IMR-90 (cell line): ENCODE data around the gene FBXL16. TPM values are rescaled to one million over a fixed set of nuclear protein-coding genes. Genes with fewer than 3 reads are reported as not detected.

Source experiments
- CEBPB ChIP-seq: IDR thresholded peaks from 2 replicates; pipeline ENCODE4 v1.6.1; 2012; ENCODE audit warnings: low read depth, low read length, improper control_type of control experiment
- CTCF ChIP-seq: conservative IDR thresholded peaks from 2 replicates; pipeline ENCODE4 v1.5.1; 2012; ENCODE audit warnings: mild to moderate bottlenecking, low read depth, low read length, improper control_type of control experiment
- polyA plus RNA-seq, 3 experiments: library from polyadenylated mRNA; depleted of rRNA; stranded (reverse); fragments of >200 nt; gene quantifications; 2 replicates each; pipeline ENCODE4 v1.2.3, GENCODE V29; 2012; ENCODE audit warnings: low replicate concordance in 1 of 3
- total RNA-seq: library from RNA; depleted of rRNA; stranded (reverse); fragments of >200 nt; gene quantifications from 2 replicates; pipeline ENCODE4 v1.2.3, GENCODE V29; 2012
- TF ChIP-seq, protein P1 (sequence below): fragments of 150-350 bp; IDR thresholded peaks from 2 replicates; pipeline ENCODE4 v1.6.1; 2017; ENCODE audit warnings: mild to moderate bottlenecking, antibody characterized with exemption, low read length, low read depth

Gene FBXL16
- total and polyA plus RNA-seq, 2 of the 4 experiments (the other 2 are of a cell fraction) = 0.18 to 2.2 TPM

GRCh38 chr16:683396-684070 lies 22.1 kb downstream of the FBXL16 start (continued):
- no peak for TF ChIP-seq CTCF
- TF ChIP-seq, protein P1, sequence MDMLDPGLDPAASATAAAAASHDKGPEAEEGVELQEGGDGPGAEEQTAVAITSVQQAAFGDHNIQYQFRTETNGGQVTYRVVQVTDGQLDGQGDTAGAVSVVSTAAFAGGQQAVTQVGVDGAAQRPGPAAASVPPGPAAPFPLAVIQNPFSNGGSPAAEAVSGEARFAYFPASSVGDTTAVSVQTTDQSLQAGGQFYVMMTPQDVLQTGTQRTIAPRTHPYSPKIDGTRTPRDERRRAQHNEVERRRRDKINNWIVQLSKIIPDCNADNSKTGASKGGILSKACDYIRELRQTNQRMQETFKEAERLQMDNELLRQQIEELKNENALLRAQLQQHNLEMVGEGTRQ = no peak
- TF ChIP-seq CEBPB = no peak
